Stimulated activated CD8-positive, alpha-beta memory T cell treated with anti-CD3 and anti-CD28 coated beads, Interleukin-15, amount 100 ng/mL, for 1 hour (primary cell): ENCODE results near the gene AURKB.

Experiments used
- DNase-seq: peaks from one replicate; pipeline ENCODE4 v3.0.0-alpha.2; 2020; ENCODE audit warnings: low read depth

AURKB gene

GRCh38 chr17:8161289-8162232, 48.8 kb downstream of the AURKB start:
- DNase-seq: no peak

GRCh38 chr17:8160741-8161221, 49.6 kb downstream of the AURKB start:
- DNase-seq: no peak

GRCh38 chr17:8160224-8160577, 50.2 kb downstream of the AURKB start:
- DNase-seq: no peak

GRCh38 chr17:8159459-8160223, 50.7 kb downstream of the AURKB start:
- DNase-seq: no peak

GRCh38 chr17:8159032-8159400, 51.4 kb downstream of the AURKB start:
- DNase-seq: no peak

GRCh38 chr17:8158267-8159031, 51.9 kb downstream of the AURKB start:
- peak; percentile 84 for DNase-seq

- peak; percentile 99 for DNase-seq
These were observed 54.0 kb downstream of the AURKB start for GRCh38 chr17:8156246-8156992.

GRCh38 chr17:8155996-8156245, 54.5 kb downstream of the AURKB start:
- no peak for DNase-seq

- no peak for DNase-seq
These were observed 55.0 kb downstream of the AURKB start for GRCh38 chr17:8155231-8155995.
